ENCODE results near the gene ADGRF3. TPM values are rescaled to one million over a fixed set of nuclear protein-coding genes. Genes with fewer than 3 reads are reported as not detected.
A peak's percentile ranks its signal among the peaks of the same experiment; 100 is the strongest.

Gene ADGRF3
- total and polyA plus RNA-seq, 2 of the 13 experiments (the other 11 are each of a cell fraction or from before 2014, with no cell fraction given), result 0.40 to 1.5 TPM

DNA sequence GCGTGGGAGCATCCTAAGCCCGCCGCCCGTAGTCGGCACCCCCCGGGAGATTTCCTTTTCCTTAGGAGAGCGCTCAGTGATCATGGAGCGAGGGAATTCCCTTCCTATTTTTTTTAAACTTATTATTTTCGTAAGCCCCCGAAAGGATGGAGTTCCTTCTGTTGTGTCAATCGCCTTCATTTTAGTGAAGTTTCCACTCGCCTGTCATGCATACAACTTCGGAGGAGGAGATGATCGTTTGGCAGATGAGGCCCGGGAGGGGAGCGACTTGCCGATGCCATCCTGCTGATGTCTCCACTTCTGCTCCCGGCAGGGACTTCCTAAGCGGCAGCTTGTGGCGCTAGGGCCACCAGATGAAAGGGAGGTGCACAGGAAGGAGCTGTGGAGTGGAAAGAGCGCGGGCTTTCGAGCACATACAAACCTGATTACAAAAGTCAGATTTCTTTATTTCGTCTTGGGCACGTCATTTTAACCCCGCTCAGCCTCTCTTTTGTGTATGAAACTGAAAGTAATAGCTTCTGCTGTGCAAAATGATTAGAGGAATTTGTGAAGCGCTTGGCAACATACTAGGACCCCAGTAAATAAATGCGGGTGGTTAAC, at the start of gene ADGRF3 (continued):
- TF ChIP-seq, protein P1, sequence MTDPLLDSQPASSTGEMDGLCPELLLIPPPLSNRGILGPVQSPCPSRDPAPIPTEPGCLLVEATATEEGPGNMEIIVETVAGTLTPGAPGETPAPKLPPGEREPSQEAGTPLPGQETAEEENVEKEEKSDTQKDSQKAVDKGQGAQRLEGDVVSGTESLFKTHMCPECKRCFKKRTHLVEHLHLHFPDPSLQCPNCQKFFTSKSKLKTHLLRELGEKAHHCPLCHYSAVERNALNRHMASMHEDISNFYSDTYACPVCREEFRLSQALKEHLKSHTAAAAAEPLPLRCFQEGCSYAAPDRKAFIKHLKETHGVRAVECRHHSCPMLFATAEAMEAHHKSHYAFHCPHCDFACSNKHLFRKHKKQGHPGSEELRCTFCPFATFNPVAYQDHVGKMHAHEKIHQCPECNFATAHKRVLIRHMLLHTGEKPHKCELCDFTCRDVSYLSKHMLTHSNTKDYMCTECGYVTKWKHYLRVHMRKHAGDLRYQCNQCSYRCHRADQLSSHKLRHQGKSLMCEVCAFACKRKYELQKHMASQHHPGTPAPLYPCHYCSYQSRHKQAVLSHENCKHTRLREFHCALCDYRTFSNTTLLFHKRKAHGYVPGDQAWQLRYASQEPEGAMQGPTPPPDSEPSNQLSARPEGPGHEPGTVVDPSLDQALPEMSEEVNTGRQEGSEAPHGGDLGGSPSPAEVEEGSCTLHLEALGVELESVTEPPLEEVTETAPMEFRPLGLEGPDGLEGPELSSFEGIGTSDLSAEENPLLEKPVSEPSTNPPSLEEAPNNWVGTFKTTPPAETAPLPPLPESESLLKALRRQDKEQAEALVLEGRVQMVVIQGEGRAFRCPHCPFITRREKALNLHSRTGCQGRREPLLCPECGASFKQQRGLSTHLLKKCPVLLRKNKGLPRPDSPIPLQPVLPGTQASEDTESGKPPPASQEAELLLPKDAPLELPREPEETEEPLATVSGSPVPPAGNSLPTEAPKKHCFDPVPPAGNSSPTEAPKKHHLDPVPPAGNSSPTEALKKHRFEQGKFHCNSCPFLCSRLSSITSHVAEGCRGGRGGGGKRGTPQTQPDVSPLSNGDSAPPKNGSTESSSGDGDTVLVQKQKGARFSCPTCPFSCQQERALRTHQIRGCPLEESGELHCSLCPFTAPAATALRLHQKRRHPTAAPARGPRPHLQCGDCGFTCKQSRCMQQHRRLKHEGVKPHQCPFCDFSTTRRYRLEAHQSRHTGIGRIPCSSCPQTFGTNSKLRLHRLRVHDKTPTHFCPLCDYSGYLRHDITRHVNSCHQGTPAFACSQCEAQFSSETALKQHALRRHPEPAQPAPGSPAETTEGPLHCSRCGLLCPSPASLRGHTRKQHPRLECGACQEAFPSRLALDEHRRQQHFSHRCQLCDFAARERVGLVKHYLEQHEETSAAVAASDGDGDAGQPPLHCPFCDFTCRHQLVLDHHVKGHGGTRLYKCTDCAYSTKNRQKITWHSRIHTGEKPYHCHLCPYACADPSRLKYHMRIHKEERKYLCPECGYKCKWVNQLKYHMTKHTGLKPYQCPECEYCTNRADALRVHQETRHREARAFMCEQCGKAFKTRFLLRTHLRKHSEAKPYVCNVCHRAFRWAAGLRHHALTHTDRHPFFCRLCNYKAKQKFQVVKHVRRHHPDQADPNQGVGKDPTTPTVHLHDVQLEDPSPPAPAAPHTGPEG (CRISPR knock-in tag; IDR thresholded peaks at IDR 0.05), result no peak
- TF ChIP-seq, protein P2, sequence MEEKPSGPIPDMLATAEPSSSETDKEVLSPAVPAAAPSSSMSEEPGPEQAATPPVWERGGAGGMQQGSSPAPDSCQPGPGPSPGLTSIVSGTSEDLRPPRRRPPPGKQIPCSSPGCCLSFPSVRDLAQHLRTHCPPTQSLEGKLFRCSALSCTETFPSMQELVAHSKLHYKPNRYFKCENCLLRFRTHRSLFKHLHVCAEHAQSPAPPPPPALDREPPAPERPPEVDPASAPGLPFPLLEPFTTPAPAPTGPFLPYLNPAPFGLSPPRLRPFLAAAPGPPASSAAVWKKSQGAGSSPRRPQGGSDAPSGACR (CRISPR knock-in tag; IDR thresholded peaks at IDR 0.05), result no peak
- TF ChIP-seq ZNF260 (CRISPR knock-in tag; IDR thresholded peaks at IDR 0.05; ENCODE audit: borderline replicate concordance, low read depth) (no peak), ATAD3A (CRISPR knock-in tag; IDR thresholded peaks at IDR 0.05) (no peak), JDP2 (CRISPR knock-in tag; IDR thresholded peaks at IDR 0.05; ENCODE audit: borderline replicate concordance) (no peak), ZNF292 (CRISPR knock-in tag; IDR thresholded peaks at IDR 0.05; ENCODE audit: borderline replicate concordance, low read depth) (no peak), ZNF703 (CRISPR knock-in tag; IDR thresholded peaks at IDR 0.05; ENCODE audit: borderline replicate concordance) (no peak), XRCC5 (optimal IDR thresholded peaks at IDR 0.05; ENCODE audit: low read length) (no peak), ZNF674 (CRISPR knock-in tag; IDR thresholded peaks at IDR 0.05; ENCODE audit: low read depth) (no peak), ZNF572 (CRISPR knock-in tag; IDR thresholded peaks at IDR 0.05) (no peak), REPIN1 (CRISPR knock-in tag; IDR thresholded peaks at IDR 0.05; ENCODE audit: borderline replicate concordance, low read depth) (no peak), MED8 (CRISPR knock-in tag; IDR thresholded peaks at IDR 0.05; ENCODE audit: insufficient replicate concordance) (no peak), MTA3 (CRISPR knock-in tag; IDR thresholded peaks at IDR 0.05) (no peak)
- TF ChIP-seq, protein P3, sequence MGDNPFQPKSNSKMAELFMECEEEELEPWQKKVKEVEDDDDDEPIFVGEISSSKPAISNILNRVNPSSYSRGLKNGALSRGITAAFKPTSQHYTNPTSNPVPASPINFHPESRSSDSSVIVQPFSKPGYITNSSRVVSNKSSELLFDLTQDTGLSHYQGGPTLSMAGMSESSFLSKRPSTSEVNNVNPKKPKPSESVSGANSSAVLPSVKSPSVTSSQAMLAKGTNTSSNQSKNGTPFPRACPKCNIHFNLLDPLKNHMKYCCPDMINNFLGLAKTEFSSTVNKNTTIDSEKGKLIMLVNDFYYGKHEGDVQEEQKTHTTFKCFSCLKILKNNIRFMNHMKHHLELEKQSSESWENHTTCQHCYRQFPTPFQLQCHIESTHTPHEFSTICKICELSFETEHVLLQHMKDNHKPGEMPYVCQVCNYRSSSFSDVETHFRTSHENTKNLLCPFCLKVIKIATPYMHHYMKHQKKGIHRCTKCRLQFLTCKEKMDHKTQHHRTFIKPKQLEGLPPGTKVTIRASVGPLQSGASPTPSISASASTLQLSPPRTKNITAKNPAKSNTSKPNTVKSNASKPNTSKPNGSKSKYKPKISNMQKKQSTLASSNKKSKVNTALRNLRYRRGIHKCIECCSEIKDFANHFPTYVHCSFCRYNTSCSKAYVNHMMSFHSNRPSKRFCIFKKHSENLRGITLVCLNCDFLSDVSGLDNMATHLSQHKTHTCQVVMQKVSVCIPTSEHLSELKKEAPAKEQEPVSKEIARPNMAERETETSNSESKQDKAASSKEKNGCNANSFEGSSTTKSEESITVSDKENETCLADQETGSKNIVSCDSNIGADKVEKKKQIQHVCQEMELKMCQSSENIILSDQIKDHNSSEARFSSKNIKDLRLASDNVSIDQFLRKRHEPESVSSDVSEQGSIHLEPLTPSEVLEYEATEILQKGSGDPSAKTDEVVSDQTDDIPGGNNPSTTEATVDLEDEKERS (CRISPR knock-in tag; IDR thresholded peaks at IDR 0.05), result peak; percentile 64; the same call in 1 of the 2 replicates
- TF ChIP-seq, protein P4, sequence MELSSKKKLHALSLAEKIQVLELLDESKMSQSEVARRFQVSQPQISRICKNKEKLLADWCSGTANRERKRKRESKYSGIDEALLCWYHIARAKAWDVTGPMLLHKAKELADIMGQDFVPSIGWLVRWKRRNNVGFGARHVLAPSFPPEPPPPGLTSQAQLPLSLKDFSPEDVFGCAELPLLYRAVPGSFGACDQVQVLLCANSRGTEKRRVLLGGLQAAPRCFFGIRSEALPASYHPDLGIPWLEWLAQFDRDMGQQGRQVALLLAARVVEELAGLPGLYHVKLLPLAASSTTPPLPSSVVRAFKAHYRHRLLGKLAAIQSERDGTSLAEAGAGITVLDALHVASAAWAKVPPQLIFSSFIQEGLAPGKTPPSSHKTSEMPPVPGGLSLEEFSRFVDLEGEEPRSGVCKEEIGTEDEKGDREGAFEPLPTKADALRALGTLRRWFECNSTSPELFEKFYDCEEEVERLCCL (CRISPR knock-in tag; IDR thresholded peaks at IDR 0.05; ENCODE audit: borderline replicate concordance), result no peak; the same call in 1 of the 2 replicates
- TF ChIP-seq, protein P5, sequence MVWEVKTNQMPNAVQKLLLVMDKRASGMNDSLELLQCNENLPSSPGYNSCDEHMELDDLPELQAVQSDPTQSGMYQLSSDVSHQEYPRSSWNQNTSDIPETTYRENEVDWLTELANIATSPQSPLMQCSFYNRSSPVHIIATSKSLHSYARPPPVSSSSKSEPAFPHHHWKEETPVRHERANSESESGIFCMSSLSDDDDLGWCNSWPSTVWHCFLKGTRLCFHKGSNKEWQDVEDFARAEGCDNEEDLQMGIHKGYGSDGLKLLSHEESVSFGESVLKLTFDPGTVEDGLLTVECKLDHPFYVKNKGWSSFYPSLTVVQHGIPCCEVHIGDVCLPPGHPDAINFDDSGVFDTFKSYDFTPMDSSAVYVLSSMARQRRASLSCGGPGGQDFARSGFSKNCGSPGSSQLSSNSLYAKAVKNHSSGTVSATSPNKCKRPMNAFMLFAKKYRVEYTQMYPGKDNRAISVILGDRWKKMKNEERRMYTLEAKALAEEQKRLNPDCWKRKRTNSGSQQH (CRISPR knock-in tag; IDR thresholded peaks at IDR 0.05; ENCODE audit: low read depth), result 0 out of 2 replicates have a peak, but pooled peaks have one; percentile 16
